Uterus (tissue), 2 donors: ENCODE results near the gene NUBPL.

Experiments used
- CTCF ChIP-seq, 4 experiments: fragments of 200-600 bp in 2 of 4; fragments of 450-650 bp in 2 of 4; sonication (generic) in 2 of 4; IDR thresholded peaks; one replicate each; pipeline ENCODE4 v1.5.1; 2016 to 2019; ENCODE audit warnings: antibody characterized with exemption in 4 of 4, mild to moderate bottlenecking in 2 of 4, moderate library complexity in 1 of 4
- POLR2A ChIP-seq, 2 donors: fragments of 450-650 bp; IDR thresholded peaks; one replicate each; pipeline ENCODE4 v1.6.1; 2016; ENCODE audit warnings: antibody characterized with exemption in 2 of 2, mild to moderate bottlenecking in 1 of 2, moderate library complexity in 1 of 2

DNA sequence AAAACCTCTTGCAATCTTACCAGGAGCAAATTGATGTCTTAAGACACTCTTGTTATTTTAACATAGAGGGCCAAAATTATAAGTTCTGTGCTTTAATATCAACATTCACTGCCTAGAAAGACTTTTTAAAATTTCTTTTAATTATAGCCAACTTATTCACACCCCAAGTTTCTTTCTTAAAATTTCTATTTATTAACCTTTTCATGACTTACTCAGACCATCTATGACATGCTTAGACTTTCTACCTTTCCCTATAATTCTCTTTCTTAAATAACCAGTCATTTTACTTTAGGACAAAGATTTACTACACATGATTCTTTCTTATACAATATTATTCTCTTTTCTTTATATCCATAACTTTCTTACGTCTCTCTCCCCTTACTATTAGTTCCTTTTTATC is 220.4 kb downstream of the NUBPL start:
- TF ChIP-seq CTCF (IDR thresholded peaks at IDR 0.05) = no peak
- no peak for TF ChIP-seq POLR2A (IDR thresholded peaks at IDR 0.05)
